Activated T-helper 2 cell treated with anti-CD3 and anti-CD28 coated beads, Interferon-gamma antibody, Interleukin-2, Interleukin-4, amounts not matched to agents 10 μg/mL and 5 μg/mL and 100 μg/mL, durations not matched to agents 14 hours and 24 hours and 36 hours (primary cell): ENCODE measurements around the gene R3HDM2. TPM values are rescaled to one million over a fixed set of nuclear protein-coding genes. Genes with fewer than 3 reads are reported as not detected.
"Not testable (repeated sequence)": the region's sequence is repeated elsewhere in the genome, so short reads cannot be mapped to it uniquely, and the experiment has no call there.

Source experiments
- DNase-seq: peaks from one replicate; pipeline ENCODE4 v3.0.0; 2021; ENCODE audit warnings: low spot score
- H3K27ac Mint-ChIP-seq: one replicate; pipeline ENCODE4 v1.8.0; 2021; ENCODE audit warnings: mixed read lengths
- H3K27me3 Mint-ChIP-seq: one replicate; pipeline ENCODE4 v1.8.0; 2021; ENCODE audit warnings: low read depth, mixed read lengths
- H3K36me3 Mint-ChIP-seq: one replicate; pipeline ENCODE4 v1.8.0; 2021; ENCODE audit warnings: low read depth, mixed read lengths
- H3K4me1 Mint-ChIP-seq: one replicate; pipeline ENCODE4 v1.8.0; 2021; ENCODE audit warnings: low read depth, mixed read lengths
- H3K4me3 Mint-ChIP-seq: one replicate; pipeline ENCODE4 v1.8.0; 2021; ENCODE audit warnings: low read depth, mild to moderate bottlenecking, moderate library complexity, mixed read lengths
- H3K9me3 Mint-ChIP-seq: one replicate; pipeline ENCODE4 v1.8.0; 2021; ENCODE audit warnings: mixed read lengths
- intact Hi-C: fragments of 100-400 bp; cut with micrococcal nuclease; formaldehyde crosslinking; loops from one replicate; pipeline ENCODE4 v1.15.1; 2023
- total RNA-seq: library from RNA; stranded (reverse); gene quantifications from 2 replicates; pipeline ENCODE4 v1.2.3, GENCODE V29; 2022

R3HDM2 gene
- total RNA-seq, 1 donor from 2014 or later, result 44.9 TPM

DNA sequence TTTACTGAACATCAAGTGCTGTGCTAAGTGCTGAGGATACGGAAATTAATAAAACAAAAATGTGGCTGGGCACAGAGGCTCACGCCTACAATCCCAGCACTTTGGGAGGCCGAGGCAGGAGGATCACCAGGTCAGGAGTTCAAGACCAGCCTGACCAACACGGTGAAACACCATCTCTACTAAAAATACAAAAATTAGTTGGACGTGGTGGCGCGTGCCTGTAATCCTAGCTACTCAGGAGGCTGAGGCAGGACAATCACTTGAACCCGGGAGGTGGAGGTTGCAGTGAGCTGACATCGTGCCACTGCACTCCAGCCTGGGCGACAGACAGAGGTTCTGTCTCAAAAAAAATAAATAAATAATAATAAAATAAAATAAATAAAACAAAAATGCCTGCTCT lies 3.9 kb downstream of the R3HDM2 start:
- Mint-ChIP-seq H3K4me1 (peaks cover 25% of the 10 kb centered on the region), H3K36me3 (peaks cover 29% of the 10 kb centered on the region)
- H3K27me3 Mint-ChIP-seq, H3K27ac Mint-ChIP-seq, H3K4me3 Mint-ChIP-seq, intact Hi-C loops, H3K9me3 Mint-ChIP-seq, DNase-seq: not testable (repeated sequence)

DNA sequence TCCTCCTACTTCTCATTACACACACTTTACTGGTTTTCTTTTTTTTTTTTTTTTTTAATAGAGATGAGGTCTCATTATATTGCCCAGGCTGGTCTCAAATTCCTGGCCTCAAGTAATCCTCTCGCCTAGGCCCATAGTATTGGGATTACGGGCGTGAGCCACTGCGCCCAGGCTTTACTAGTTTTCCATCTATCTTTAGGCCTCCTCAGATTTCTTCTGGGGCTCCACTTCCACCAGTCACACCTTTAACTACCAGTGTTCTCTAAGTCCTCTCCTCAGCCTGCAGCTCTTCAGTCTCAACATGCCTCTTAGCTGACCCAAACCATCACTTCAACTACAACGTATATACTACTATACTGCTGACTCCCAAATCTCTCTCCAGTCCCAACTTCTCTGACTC lies 10.4 kb downstream of the R3HDM2 start:
- Mint-ChIP-seq H3K4me1 (peaks cover 12% of the 10 kb centered on the region), H3K4me3 (no peak overlapping the region), H3K9me3 (no peaks in the 10 kb centered on the region), H3K36me3 (peaks cover 32% of the 10 kb centered on the region), H3K27me3 (no peaks in the 10 kb centered on the region), H3K27ac (no peak overlapping the region)
- DNase-seq, result no peak
- intact Hi-C loops, result no loop called here

DNA sequence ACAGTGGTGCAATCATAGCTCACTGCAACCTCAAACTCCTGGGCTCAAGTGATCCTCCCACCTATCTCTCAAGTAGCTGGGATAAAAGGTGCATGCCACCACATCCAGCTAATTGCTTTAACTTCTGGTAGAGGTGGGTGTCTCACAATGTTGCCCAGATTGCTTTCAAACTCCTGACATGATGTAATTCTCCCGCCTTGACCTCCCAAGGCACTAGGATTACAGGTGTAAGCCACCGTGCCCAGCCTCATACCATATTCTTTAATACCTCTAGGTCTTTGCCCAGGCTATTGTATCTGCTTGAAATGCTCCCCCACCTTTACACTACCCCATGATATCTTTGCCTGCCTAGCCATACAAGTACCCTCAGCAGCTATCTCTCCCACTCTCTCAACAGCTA lies 11.3 kb downstream of the R3HDM2 start:
- H3K9me3 Mint-ChIP-seq, result no peaks in the 10 kb centered on the region
- no peak overlapping the region for H3K27ac Mint-ChIP-seq
- no peaks in the 10 kb centered on the region for H3K27me3 Mint-ChIP-seq
- H3K36me3 Mint-ChIP-seq, result peaks cover 31% of the 10 kb centered on the region
- intact Hi-C loops, result no loop called here
- peaks cover 14% of the 10 kb centered on the region for H3K4me1 Mint-ChIP-seq
- no peak overlapping the region for H3K4me3 Mint-ChIP-seq
- no peak for DNase-seq

DNA sequence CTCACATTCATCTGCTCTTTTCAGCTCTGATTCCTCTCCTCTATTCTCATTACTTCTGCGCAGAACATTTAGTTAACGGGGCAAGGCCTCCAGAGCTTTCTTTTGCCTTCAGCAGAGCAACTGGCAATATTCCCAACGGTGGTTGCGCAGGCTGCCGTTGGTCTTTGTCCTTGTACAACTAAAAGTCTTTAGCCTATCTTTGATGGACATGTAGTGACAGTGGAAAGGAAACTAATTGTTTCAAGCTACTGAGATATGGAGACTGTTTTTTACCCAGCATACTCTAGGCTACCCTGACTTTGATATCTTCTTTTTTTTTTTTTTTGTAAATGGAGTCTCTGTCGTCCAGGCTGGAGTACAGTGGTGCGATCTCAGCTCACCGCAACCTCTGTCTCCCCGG lies 12.6 kb downstream of the R3HDM2 start:
- Mint-ChIP-seq H3K36me3 (peaks cover 27% of the 10 kb centered on the region), H3K4me1 (peaks cover 14% of the 10 kb centered on the region), H3K27ac (peak overlapping the region; percentile 4), H3K27me3 (no peaks in the 10 kb centered on the region), H3K4me3 (no peak overlapping the region), H3K9me3 (no peaks in the 10 kb centered on the region)
- DNase-seq, result no peak
- intact Hi-C loops, result no loop called here

DNA sequence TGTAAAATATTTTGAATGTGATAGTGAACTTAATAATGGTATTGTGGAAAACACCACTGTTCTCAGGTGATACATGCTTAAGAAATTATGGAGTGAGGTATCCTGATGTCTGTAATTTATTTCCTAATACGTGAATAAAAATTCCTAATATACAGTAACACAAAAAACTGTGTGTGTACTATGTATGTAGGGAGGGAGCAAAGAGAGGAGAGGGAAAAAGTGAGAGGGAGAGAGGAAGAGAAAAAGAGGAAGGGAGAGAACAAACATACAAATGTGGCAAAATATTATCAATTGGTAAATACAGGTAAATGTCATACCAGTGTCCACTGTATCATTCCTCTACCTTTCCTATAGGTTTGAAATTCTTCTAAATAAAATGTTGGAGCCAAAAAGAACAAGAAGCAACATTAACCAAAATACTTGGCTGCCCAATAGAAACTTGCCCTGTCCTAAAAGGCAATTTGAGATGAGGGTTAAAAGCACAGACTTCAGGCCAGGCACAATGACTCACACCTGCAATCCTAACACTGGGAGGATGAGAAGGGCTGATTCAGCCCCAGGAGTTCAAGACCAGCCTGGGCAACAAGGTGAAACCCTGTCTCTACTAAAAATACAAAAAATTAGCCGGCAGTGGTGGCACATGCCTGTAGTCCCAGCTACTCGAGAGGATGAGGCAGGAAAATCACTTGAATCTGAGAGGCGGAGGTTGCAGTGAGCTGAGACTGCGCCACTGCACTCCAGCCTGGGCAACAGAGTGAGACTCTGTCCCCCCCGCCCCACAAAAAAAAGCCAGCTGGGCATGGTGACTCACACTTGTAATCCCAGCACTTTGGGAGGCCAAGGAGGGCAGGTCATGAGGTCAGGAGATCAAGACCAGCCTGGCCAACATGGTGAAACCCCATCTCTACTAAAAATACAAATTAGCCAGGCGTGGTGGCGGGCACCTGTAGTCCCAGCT lies 14.5 kb downstream of the R3HDM2 start:
- H3K4me1 Mint-ChIP-seq, result peaks cover 14% of the 10 kb centered on the region
- DNase-seq, result no peak

DNA sequence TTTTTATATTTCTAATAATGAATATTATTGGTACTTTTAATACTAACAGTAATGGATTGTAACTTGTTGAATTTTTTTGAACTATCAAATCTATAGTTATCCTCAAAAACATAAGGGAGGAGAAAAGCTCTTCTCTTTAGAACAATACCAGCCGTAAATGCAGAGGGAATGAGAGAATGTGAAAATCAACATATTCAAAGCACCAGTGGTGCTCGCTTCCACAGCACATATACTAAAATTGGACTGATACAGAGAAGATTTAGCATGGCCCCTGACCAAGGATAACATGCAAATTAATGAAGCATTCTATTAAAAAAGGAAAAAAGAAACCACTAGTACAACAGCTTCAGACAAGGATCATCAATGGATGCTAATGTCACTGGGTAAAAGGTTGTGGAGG lies 15.8 kb downstream of the R3HDM2 start:
- intact Hi-C loops, result no loop called here
- H3K9me3 Mint-ChIP-seq, result no peaks in the 10 kb centered on the region

More for the DNA sequence above, 14.5 kb downstream of the R3HDM2 start:
- Mint-ChIP-seq H3K36me3 (peaks cover 21% of the 10 kb centered on the region), H3K9me3 (no peaks in the 10 kb centered on the region), H3K27ac (no peak overlapping the region), H3K4me3 (no peak overlapping the region), H3K27me3 (no peaks in the 10 kb centered on the region)
- intact Hi-C loops, result no loop called here

DNA sequence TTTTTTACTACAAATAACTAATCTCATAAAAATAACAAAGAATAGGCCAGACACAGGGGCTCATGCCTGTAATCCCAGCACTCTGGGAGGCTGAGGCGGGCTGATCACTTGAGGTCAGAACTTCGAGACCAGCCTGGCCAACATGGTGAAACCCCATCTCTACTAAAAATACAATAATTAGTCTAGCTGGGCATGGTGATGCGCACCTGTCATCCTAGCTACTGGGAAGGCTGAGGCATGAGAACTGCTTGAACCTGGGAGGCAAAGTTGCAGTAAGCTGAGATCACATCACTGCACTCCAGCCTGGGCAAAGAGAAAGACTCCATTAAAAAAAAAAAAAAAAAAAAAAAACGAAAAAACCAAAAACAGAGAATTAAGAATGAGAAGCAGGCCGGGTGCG lies 16.7 kb downstream of the R3HDM2 start:
- H3K4me1 Mint-ChIP-seq, result peaks cover 11% of the 10 kb centered on the region

More for the DNA sequence above, 15.8 kb downstream of the R3HDM2 start:
- Mint-ChIP-seq H3K27me3 (no peaks in the 10 kb centered on the region), H3K4me3 (no peak overlapping the region), H3K27ac (no peak overlapping the region), H3K4me1 (peaks cover 11% of the 10 kb centered on the region), H3K36me3 (peaks cover 18% of the 10 kb centered on the region)
- DNase-seq, result no peak

DNA sequence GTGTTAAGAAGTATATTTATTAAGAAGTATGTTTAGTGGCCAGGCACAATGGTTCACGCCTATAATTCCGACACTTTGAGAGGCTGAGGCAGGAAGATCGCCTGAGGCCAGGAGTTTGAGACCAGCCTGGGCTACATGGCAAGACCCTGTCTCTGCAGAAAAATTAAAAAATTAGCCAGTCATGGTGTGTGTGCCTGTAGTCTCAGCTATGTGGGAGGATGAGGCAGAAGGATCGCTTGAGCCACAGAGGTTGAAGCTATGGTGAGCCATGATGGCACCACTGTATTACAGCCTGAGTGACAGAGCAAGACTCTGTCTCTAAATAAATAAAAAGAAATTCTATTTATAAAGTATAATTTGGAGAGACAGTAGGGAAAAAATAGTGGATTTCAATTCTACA lies 20.3 kb downstream of the R3HDM2 start:
- no peak overlapping the region for H3K4me3 Mint-ChIP-seq
- H3K27ac Mint-ChIP-seq, result no peak overlapping the region
- no peaks in the 10 kb centered on the region for H3K27me3 Mint-ChIP-seq
- no peaks in the 10 kb centered on the region for H3K9me3 Mint-ChIP-seq
- H3K36me3 Mint-ChIP-seq, result peaks cover 12% of the 10 kb centered on the region
- no peak for DNase-seq
- intact Hi-C loops, result no loop called here
- H3K4me1 Mint-ChIP-seq, result peaks cover 4% of the 10 kb centered on the region

More for the DNA sequence above, 16.7 kb downstream of the R3HDM2 start:
- H3K4me3 Mint-ChIP-seq, H3K9me3 Mint-ChIP-seq, DNase-seq, H3K27ac Mint-ChIP-seq, intact Hi-C loops, H3K27me3 Mint-ChIP-seq: not testable (repeated sequence)
- peaks cover 15% of the 10 kb centered on the region for H3K36me3 Mint-ChIP-seq

DNA sequence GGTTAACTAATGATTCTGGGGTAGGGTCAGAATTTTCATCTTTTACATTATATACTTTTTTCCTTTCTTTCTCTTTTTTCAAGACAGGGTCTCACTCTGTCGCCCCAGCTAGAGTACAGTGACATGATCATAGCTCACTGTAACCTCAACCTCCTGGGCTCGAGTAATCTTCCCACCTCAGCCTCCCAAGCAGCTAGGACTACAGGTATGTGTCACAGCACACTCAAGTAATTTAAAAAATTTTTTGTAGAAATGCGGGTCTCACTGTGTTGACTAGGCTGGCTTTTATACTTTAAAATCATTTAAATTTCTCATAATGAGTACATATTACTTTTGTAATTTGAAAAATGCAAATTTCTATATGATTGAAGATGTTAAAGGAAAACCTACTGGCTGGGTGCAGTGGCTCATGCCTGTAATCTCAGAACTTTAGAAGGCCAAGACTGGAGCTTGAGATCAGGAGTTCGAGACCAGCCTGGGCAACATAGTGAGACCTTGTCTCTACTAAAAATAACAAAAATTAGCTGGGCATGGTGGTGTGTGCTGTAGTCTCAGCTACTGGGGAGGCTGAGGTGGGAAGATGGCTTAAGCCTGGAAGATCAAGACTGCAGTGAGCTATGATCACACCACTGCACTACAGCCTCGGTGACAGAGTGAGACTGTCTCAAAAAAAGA lies 25.7 kb downstream of the R3HDM2 start:
- intact Hi-C loops, result no loop called here
- H3K36me3 Mint-ChIP-seq, result peaks cover 3% of the 10 kb centered on the region
- DNase-seq, result no peak
- no peak overlapping the region for H3K4me3 Mint-ChIP-seq
- H3K27me3 Mint-ChIP-seq, result no peaks in the 10 kb centered on the region
- H3K9me3 Mint-ChIP-seq, result no peaks in the 10 kb centered on the region
- no peaks in the 10 kb centered on the region for H3K4me1 Mint-ChIP-seq
- peak overlapping the region; percentile 33 for H3K27ac Mint-ChIP-seq

DNA sequence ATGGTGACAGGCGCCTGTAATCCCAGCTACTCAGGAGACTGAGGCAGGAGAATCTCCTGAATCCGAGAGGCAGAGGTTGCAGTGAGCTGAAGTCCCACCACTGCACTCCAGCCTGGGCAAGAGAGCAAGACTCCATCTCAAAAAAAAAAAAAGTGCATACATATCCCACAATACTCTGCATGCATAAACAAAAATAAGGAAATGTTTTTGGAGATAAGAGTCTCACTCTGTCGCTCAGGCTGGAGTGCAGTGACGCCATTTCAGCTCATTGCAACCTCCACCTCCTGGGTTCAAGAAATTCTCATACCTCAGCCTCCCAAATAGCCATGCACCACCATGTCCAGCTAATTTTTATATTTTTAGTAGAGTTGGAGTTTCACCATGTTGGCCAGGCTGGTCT lies 28.7 kb downstream of the R3HDM2 start:
- H3K9me3 Mint-ChIP-seq, intact Hi-C loops, H3K4me1 Mint-ChIP-seq, H3K36me3 Mint-ChIP-seq, H3K4me3 Mint-ChIP-seq, DNase-seq, H3K27me3 Mint-ChIP-seq, H3K27ac Mint-ChIP-seq: not testable (repeated sequence)

DNA sequence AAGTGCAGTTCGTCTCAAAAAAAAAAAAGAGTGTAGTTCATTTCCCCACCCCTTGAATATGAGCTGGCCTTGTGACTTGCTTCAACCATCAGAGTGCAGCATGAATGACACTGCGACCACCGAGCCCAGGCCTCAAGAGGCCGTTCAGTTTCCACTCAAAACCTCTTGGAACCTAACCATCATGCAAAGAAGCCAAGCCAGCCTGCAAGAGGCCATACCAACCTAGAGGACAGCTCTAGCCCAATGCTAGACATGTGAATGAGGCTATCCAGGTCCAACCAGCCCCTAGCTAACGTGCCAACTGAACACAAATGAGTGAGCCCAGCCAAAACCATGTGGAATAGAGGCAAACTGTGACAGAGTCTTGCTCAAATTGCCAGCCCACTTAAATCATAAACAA lies 29.7 kb downstream of the R3HDM2 start:
- H3K27ac Mint-ChIP-seq, result no peak overlapping the region

DNA sequence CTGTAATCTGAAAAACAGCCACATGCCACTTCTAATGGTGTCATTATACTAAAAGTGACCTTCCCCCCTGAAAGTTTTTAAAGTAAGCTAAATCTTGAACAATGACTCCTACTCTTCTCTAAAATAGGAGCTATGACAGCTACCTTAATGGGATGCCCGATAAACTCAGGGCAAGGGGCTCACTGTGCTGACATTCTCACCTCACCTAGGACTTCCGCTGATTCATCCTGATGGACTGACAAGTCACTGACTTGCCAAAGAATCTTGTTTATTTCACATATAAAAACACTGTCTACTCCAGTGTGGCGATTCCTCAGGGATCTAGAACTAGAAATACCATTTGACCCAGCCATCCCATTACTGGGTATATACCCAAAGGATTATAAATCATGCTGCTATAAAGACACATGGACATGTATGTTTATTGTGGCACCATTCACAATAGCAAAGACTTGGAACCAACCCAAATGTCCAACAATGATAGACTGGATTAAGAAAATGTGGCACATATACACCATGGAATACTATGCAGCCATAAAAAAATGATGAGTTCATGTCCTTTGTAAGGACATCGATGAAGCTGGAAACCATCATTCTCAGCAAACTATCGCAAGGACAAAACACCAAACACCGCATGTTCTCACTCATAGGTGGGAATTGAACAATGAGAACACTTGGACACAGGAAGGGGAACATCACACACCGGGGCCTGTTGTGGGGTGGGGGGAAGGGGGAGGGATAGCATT lies 31.0 kb downstream of the R3HDM2 start:
- DNase-seq, H3K27me3 Mint-ChIP-seq, H3K9me3 Mint-ChIP-seq, H3K27ac Mint-ChIP-seq, H3K36me3 Mint-ChIP-seq, H3K4me3 Mint-ChIP-seq, H3K4me1 Mint-ChIP-seq, intact Hi-C loops: not testable (repeated sequence)

More for the DNA sequence above, 29.7 kb downstream of the R3HDM2 start:
- Mint-ChIP-seq H3K4me1 (no peaks in the 10 kb centered on the region), H3K27me3 (no peaks in the 10 kb centered on the region), H3K36me3 (no peaks in the 10 kb centered on the region), H3K9me3 (no peaks in the 10 kb centered on the region), H3K4me3 (no peak overlapping the region)
- no peak for DNase-seq
- intact Hi-C loops, result no loop called here
